Right lobe of liver (tissue), 4 donors: ENCODE measurements around the gene MUSK.

Experiments used
- CTCF ChIP-seq, 4 donors: fragments of 200-600 bp in 3 of 4; fragments of 450-650 bp in 1 of 4; IDR thresholded peaks; one replicate each; pipeline versions ENCODE4 v1.5.1 to v1.8.0; 2016 to 2022; ENCODE audit warnings: antibody characterized with exemption in 4 of 4, mild to moderate bottlenecking in 2 of 4
- POLR2A ChIP-seq: fragments of 450-650 bp; IDR thresholded peaks from one replicate; pipeline ENCODE4 v1.6.1; 2017; ENCODE audit warnings: antibody characterized with exemption, mild to moderate bottlenecking
- donor health status: DM: no; HTN: no; CAD: no.
- donor health status: DM: no; HTN: no; CAD: no.
- donor health status: DM: no; HTN: yes; CAD: no.

GRCh38 chr9:110650261-110650660 lies 18.3 kb upstream of the MUSK start:
- TF ChIP-seq CTCF (IDR thresholded peaks at IDR 0.05) (no peak), POLR2A (no peak)
